Keratinocyte (primary cell): Measurements from ENCODE around the gene DDB1. TPM values are rescaled to one million over a fixed set of nuclear protein-coding genes. Genes with fewer than 3 reads are reported as not detected.

Experiments
- polyA plus RNA-seq, 5 experiments: library from polyadenylated mRNA; depleted of rRNA in 3 of 5; stranded (reverse) in 3 of 5; stranded (forward) in 1 of 5; unstranded in 1 of 5; fragments of >200 nt; gene quantifications; 1 replicate in 1 of 5; 2 replicates in 3 of 5; 3 replicates in 1 of 5; pipeline versions ENCODE4 v1.2.1 to v1.2.3, GENCODE V29; 2011 to 2012; ENCODE audit warnings: missing spikeins in 2 of 5, low read depth in 1 of 5, low replicate concordance in 1 of 5

Gene DDB1
- polyA plus RNA-seq, 1 donor (not counting 4 experiments of a cell fraction or from before 2014, with no cell fraction given): 187 TPM

Other genes with a start within 250 kb of the DDB1 start
- not detected in 3 replicates for gene CD5, start 230.6 kb downstream of the DDB1 start, polyA plus RNA-seq
- gene VPS37C, start 171.7 kb downstream of the DDB1 start, polyA plus RNA-seq: 5.7 to 9.5 TPM (median 8.0 TPM) in 3 replicates
- gene PGA3, start 129.6 kb downstream of the DDB1 start, polyA plus RNA-seq: not detected in 3 replicates
- gene PGA4, start 110.8 kb downstream of the DDB1 start, polyA plus RNA-seq: not detected in 3 replicates
- gene PGA5, start 91.9 kb downstream of the DDB1 start, polyA plus RNA-seq: not detected in 3 replicates
- 0.14 to 0.82 TPM (median 0.30 TPM) in 3 replicates for gene VWCE, start 37.8 kb downstream of the DDB1 start, polyA plus RNA-seq
- gene TKFC, start 123 bp upstream of the DDB1 start, polyA plus RNA-seq: 15.4 to 23.1 TPM (median 18.3 TPM) in 3 replicates
- gene CYB561A3, start 28.8 kb upstream of the DDB1 start, polyA plus RNA-seq: 42.3 to 124 TPM (median 62.3 TPM) in 3 replicates
- gene TMEM138, start 29.3 kb upstream of the DDB1 start, polyA plus RNA-seq: 66.1 to 118 TPM (median 85.4 TPM) in 3 replicates
- gene TMEM216, start 59.5 kb upstream of the DDB1 start, polyA plus RNA-seq: 14.4 to 22.4 TPM (median 17.2 TPM) in 3 replicates
- 24.6 to 60.6 TPM (median 34.5 TPM) in 3 replicates for gene CPSF7, start 96.9 kb upstream of the DDB1 start, polyA plus RNA-seq
- 55.1 to 71.3 TPM (median 56.4 TPM) in 3 replicates for gene SDHAF2, start 97.0 kb upstream of the DDB1 start, polyA plus RNA-seq
- not detected in 3 replicates for gene LRRC10B, start 175.6 kb upstream of the DDB1 start, polyA plus RNA-seq
- gene SYT7, start 248.0 kb upstream of the DDB1 start, polyA plus RNA-seq: 2.0 to 4.4 TPM (median 2.6 TPM) in 3 replicates